GM12878 (cell line): ENCODE results near the gene FIZ1. TPM values are rescaled to one million over a fixed set of nuclear protein-coding genes. Genes with fewer than 3 reads are reported as not detected.

Experiments
- ASH2L ChIP-seq: fragments of 300-600, 200-600 bp; sonication (generic); IDR thresholded peaks from 2 replicates; pipeline ENCODE4 v1.6.1; 2017; ENCODE audit warnings: low read depth, mild to moderate bottlenecking, borderline replicate concordance
- ESRRA ChIP-seq: IDR thresholded peaks from 2 replicates; pipeline ENCODE4 v1.6.1; 2012; ENCODE audit warnings: mild to moderate bottlenecking, low read length, improper control_type of control experiment
- ETV6 ChIP-seq, 2 experiments: fragments of 450-650 bp in 1 of 2; IDR thresholded peaks in 1 of 2; conservative IDR thresholded peaks in 1 of 2; 2 replicates each; pipeline ENCODE4 v1.6.1; 2014; ENCODE audit warnings: antibody characterized with exemption in 1 of 2, borderline replicate concordance in 1 of 2, low read depth in 1 of 2, mild to moderate bottlenecking in 1 of 2, moderate library complexity in 1 of 2
- FOS ChIP-seq: IDR thresholded peaks from 3 replicates; pipeline ENCODE4 v1.6.1; 2011; ENCODE audit warnings: borderline replicate concordance; ENCODE audit not compliant: insufficient read length; ENCODE audit errors: extremely low read depth
- HCFC1 ChIP-seq: fragments of 150-350 bp; IDR thresholded peaks from 2 replicates; pipeline ENCODE4 v1.6.1; 2014; ENCODE audit warnings: low read length
- HDAC6 ChIP-seq: fragments of 200-600 bp; sonication (generic); IDR thresholded peaks from one replicate; pipeline ENCODE4 v1.8.0; 2017; ENCODE audit warnings: antibody characterized with exemption; ENCODE audit not compliant: unreplicated experiment
- MYC ChIP-seq: IDR thresholded peaks from 2 replicates; pipeline ENCODE4 v1.6.1; 2011; ENCODE audit warnings: mild to moderate bottlenecking, low read length, moderate library complexity, inconsistent platforms; ENCODE audit not compliant: insufficient read depth, insufficient replicate concordance, insufficient read length, severe bottlenecking
- NBN ChIP-seq: fragments of 450-650 bp; IDR thresholded peaks from 2 replicates; pipeline ENCODE4 v1.6.1; 2016
- RBBP5 ChIP-seq: fragments of 200-600 bp; sonication (generic); conservative IDR thresholded peaks from 2 replicates; pipeline ENCODE4 v1.6.1; 2016
- STAT1 ChIP-seq: fragments of 450-650 bp; conservative IDR thresholded peaks from 2 replicates; pipeline ENCODE4 v1.6.1; 2014; ENCODE audit warnings: antibody characterized with exemption, mild to moderate bottlenecking
- polyA plus RNA-seq, 11 experiments: library from polyadenylated mRNA; depleted of rRNA in 4 of 11; unstranded in 6 of 11; stranded (reverse) in 5 of 11; fragments of >200 nt; fragmentation: Nextera tagmentation in 4 of 11; fragmentation: Illumina TruSeq in 1 of 11; extraction: Ambion mirVana in 4 of 11; extraction: Trizol in 1 of 11; gene quantifications; 1 replicate in 1 of 11; 2 replicates in 10 of 11; pipeline versions ENCODE4 v1.2.1 to v1.2.3, GENCODE V29; 2011 to 2016; ENCODE audit warnings: inconsistent platforms in 2 of 11, missing spikeins in 2 of 11, low read depth in 1 of 11
- total RNA-seq, 4 experiments: library from RNA; depleted of rRNA in 3 of 4; stranded (reverse); fragments of >200 nt in 3 of 4; fragmentation: Illumina TruSeq in 1 of 4; extraction: Trizol in 1 of 4; gene quantifications; 2 replicates each; pipeline versions ENCODE4 v1.2.1 to v1.2.3, GENCODE V29; 2013 to 2021
- TF ChIP-seq, protein P1 (sequence below): IDR thresholded peaks from 2 replicates; pipeline ENCODE4 v1.6.1; 2012; ENCODE audit warnings: mild to moderate bottlenecking, low read depth, low read length
- TF ChIP-seq, protein P2 (sequence below): fragments of 450-650 bp; conservative IDR thresholded peaks from 2 replicates; pipeline ENCODE4 v1.6.1; 2017; ENCODE audit warnings: mild to moderate bottlenecking, moderate library complexity

FIZ1 gene
- total and polyA plus RNA-seq, 10 of the 15 experiments (the other 5 are each of a cell fraction or from before 2014, with no cell fraction given), result 0.60 to 16.8 (median 4.2) TPM

DNA sequence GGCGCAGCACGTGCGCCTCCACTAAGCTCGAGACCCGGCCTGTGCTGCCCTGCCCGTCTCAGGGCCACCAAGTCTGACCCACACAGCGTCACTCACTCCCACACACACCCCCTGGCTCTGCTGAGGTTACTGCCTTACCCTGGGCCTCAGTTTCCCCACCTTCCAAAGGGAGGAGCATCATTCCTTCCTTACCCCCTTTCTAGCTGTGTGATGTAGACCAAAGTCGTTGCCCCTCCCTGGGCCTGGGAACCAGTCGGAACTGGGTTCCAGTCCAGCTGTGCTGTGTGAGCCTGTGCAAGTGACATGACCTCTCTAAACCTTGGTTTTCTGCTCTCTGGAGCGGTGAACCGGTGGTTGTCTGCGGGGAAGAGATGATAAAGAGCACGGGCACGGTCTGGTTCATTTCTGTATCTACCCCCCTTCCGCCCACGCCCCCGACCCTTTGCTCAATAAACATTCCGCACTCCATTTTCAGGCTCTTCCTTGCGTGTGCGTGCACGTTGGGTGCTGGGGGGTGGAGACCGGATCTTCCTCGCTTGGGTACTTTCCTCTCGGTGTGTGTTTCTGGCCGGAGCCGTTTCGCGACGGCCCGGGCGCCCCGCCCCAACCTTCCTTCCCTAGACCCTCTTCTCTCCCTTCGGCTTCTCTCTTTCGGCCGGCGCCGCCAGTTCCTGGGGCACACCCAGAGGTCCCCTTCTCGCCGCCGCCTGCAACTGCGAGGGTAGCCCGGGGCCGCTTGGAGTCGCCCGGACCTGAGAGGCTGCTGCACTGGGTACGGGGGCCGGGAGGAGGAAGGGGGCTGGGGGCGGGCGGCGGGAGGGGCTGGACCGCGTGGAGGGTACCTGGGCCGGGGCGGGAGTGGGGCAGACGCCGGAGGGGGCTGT lies 43.9 kb upstream of the FIZ1 start, which contains the start of gene ZNF581 (continued):
- TF ChIP-seq ETV6 (conservative IDR thresholded peaks at IDR 0.05 in 1 of 2, IDR thresholded peaks at IDR 0.05 in 1 of 2; ENCODE audit: borderline replicate concordance in 1 of 2, low read depth in 1 of 2), result peak in 1 of 2 experiments; percentile 18; a peak in 1 of 4 replicates
- peak; percentile 1 for TF ChIP-seq MYC
- TF ChIP-seq, protein P1, sequence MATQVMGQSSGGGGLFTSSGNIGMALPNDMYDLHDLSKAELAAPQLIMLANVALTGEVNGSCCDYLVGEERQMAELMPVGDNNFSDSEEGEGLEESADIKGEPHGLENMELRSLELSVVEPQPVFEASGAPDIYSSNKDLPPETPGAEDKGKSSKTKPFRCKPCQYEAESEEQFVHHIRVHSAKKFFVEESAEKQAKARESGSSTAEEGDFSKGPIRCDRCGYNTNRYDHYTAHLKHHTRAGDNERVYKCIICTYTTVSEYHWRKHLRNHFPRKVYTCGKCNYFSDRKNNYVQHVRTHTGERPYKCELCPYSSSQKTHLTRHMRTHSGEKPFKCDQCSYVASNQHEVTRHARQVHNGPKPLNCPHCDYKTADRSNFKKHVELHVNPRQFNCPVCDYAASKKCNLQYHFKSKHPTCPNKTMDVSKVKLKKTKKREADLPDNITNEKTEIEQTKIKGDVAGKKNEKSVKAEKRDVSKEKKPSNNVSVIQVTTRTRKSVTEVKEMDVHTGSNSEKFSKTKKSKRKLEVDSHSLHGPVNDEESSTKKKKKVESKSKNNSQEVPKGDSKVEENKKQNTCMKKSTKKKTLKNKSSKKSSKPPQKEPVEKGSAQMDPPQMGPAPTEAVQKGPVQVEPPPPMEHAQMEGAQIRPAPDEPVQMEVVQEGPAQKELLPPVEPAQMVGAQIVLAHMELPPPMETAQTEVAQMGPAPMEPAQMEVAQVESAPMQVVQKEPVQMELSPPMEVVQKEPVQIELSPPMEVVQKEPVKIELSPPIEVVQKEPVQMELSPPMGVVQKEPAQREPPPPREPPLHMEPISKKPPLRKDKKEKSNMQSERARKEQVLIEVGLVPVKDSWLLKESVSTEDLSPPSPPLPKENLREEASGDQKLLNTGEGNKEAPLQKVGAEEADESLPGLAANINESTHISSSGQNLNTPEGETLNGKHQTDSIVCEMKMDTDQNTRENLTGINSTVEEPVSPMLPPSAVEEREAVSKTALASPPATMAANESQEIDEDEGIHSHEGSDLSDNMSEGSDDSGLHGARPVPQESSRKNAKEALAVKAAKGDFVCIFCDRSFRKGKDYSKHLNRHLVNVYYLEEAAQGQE, result no peak
- TF ChIP-seq RBBP5, result no peak
- TF ChIP-seq HCFC1, result peak; percentile 78
- TF ChIP-seq FOS, result no peak
- TF ChIP-seq ESRRA, result peak; percentile 50; the same call in 1 of the 2 replicates
- peak; percentile 94 for TF ChIP-seq NBN
- no peak for TF ChIP-seq HDAC6
- peak; percentile 72; the same call in 1 of the 2 replicates for TF ChIP-seq STAT1
- TF ChIP-seq, protein P2, sequence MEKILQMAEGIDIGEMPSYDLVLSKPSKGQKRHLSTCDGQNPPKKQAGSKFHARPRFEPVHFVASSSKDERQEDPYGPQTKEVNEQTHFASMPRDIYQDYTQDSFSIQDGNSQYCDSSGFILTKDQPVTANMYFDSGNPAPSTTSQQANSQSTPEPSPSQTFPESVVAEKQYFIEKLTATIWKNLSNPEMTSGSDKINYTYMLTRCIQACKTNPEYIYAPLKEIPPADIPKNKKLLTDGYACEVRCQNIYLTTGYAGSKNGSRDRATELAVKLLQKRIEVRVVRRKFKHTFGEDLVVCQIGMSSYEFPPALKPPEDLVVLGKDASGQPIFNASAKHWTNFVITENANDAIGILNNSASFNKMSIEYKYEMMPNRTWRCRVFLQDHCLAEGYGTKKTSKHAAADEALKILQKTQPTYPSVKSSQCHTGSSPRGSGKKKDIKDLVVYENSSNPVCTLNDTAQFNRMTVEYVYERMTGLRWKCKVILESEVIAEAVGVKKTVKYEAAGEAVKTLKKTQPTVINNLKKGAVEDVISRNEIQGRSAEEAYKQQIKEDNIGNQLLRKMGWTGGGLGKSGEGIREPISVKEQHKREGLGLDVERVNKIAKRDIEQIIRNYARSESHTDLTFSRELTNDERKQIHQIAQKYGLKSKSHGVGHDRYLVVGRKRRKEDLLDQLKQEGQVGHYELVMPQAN, result peak; percentile 77
- peak; percentile 56; the same call in 1 of the 2 replicates for TF ChIP-seq ASH2L
